HG03520 (cell line): ENCODE results near the gene DNASE2.

Source experiments
- ATAC-seq: cut with Tn5 transposase; IDR thresholded peaks from one replicate; pipeline ENCODE4 v1.9.1; 2021; ENCODE audit warnings: mild to moderate bottlenecking, moderate library complexity; ENCODE audit not compliant: unreplicated experiment

Gene DNASE2

GRCh38 chr19:12886969-12887747, 5.9 kb upstream of the DNASE2 start, which contains the start of gene KLF1:
Gene KLF1 (minus strand): TSS chr19:12887201. CDS start chr19:12887140, 61 bp downstream.
- ATAC-seq: no peak

- ATAC-seq: no peak
These were observed 5.4 kb upstream of the DNASE2 start for GRCh38 chr19:12886651-12886968.

- no peak for ATAC-seq
These were observed 4.8 kb upstream of the DNASE2 start for GRCh38 chr19:12885749-12886650.

- ATAC-seq: no peak
These were observed 3.9 kb upstream of the DNASE2 start for GRCh38 chr19:12884926-12885748.

- ATAC-seq: no peak
These were observed 3.3 kb upstream of the DNASE2 start for GRCh38 chr19:12884627-12884925.

- no peak for ATAC-seq
These were observed 3.0 kb upstream of the DNASE2 start for GRCh38 chr19:12884202-12884601.

GRCh38 chr19:12882589-12882988, 1.3 kb upstream of the DNASE2 start:
- no peak for ATAC-seq

GRCh38 chr19:12880551-12881171, 588 bp downstream of the DNASE2 start:
- no peak for ATAC-seq

- no peak for ATAC-seq
These were observed 6.2 kb downstream of the DNASE2 start for GRCh38 chr19:12875086-12875485.

GRCh38 chr19:12873891-12874745, 7.1 kb downstream of the DNASE2 start:
- ATAC-seq: no peak

GRCh38 chr19:12872941-12873890, 8.0 kb downstream of the DNASE2 start:
- ATAC-seq: no peak

- no peak for ATAC-seq
These were observed 9.0 kb downstream of the DNASE2 start for GRCh38 chr19:12872255-12872654.

- no peak for ATAC-seq
These were observed 9.6 kb downstream of the DNASE2 start for GRCh38 chr19:12871681-12872080.

GRCh38 chr19:12868540-12869112, 12.6 kb downstream of the DNASE2 start:
- no peak for ATAC-seq

- no peak for ATAC-seq
These were observed 13.8 kb downstream of the DNASE2 start for GRCh38 chr19:12867120-12868099.

- no peak for ATAC-seq
These were observed 14.7 kb downstream of the DNASE2 start for GRCh38 chr19:12866416-12867119.
